ENCODE data around the gene IGSF9B. TPM values are rescaled to one million over a fixed set of nuclear protein-coding genes. Genes with fewer than 3 reads are reported as not detected.

The IGSF9B gene
- total RNA-seq, 1 experiment from 2014 or later: 0.96 TPM

DNA sequence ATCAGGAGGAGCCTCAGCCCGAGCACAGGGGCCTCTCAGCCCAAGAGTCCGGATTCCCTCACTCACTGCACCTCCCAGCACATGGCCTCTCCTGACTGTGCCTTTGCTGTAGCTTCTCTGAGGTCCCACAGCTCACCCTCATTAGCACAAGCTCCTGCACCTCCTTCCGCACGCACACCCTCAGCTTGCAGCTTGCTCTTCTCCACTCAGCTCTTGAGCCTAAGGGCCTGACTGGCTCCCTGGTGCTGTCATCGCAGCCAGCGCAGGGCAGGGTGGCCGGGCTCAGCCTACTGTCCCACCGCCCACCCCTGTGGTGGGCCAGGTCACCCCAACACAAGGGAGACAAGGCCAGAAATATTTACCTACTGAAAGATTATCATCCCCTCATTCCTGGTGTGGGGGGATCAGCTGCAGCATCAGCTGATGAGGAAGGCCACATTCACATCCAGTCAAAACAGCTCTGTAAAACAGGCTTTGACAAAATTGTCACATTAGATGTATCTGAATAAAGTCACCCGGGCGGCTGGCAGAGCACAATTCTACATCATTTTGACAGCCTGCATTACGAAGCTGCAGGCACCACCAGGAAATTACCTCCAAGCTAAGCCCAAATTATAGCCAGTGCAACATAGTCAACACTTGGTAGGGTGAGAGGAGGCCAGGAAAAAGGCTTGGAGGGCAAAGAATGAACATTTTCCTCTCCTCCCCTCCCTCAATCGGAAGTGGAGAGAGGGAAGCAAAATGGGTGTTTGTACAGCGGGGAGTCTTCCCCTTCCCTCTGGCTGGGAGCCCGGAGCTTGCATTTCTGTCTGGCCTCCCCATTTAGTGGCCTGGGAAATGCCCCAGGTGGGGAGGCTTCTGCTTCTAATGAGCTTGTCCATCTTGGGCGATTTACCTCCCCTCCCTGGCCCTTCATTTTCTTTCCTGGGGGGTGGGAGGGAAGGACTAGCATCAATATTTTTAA lies 29.5 kb upstream of the IGSF9B start:
- no peak for DNase-seq (ENCODE audit: low read depth)

DNA sequence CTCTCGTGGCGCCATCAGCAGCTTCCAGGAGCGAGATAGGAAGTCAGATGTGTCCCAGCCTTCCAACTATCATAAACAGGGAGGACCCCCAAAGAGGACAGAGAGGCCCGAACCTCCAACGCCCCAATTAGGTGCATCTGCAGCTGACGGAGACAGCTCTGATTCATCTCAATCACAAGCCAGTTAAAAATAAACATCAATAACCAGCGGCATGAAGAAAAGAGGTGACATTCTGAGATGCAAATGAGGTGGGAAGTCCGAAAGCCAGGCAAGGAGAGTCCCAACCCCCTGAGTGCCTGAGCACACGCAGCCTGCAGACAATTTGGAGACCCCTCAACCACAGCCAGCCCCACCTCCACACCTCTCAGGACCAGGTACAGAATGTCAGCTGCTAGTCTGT lies 28.1 kb upstream of the IGSF9B start:
- no peak for DNase-seq (ENCODE audit: low read depth)

DNA sequence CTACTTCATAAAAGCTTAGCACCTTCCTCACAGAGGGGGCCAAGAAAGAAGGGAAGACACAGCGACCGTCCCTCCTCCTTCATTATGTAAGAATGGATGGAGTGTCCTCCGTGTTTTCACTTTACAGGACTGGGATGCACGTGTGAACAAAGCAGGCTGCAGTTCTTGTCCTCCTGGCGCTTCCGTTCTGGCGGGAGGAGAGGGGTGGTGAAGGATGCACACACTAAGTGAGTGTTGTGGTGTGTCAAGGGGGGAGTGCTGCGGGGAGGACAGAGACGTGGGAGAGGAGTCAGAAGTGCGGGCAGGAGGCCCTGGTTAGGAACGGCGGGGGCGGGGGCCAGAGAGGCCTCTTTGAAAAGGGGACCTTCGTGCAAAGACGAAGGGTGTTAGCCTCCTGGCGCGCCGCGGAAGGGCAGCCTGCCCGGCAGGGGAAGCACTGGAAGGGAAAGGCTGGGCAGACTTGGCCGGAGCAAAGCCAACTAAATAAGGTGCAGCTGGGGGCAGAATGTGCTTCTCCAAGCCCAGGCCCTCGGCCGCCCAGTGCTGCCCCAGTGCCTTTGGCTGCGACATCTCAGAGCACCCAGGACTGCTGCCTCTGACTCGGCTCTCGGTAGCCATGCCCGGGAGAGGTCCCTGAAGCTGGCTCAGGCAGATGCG lies 27.0 kb upstream of the IGSF9B start:
- no peak for DNase-seq (ENCODE audit: low read depth)

DNA sequence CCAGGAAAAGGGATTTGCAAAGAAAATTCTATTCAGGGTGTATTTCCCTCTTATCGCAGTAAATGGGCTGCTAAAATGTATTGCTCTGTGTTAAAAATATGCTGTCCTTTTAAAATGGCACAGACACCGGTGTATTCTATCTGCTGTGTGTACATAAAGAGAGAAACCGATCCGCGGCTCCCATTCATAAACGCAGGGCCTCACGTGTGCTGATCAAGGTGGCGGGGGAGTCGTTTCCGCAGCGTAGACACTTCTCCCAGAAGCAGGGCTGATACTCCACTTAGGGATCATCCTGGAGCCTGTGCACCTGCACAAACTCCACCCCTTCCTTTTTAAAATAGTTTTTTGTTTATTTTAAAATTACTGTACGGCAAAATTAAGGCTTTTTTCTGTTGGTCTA lies 26.1 kb upstream of the IGSF9B start:
- no peak for DNase-seq (ENCODE audit: low read depth)

DNA sequence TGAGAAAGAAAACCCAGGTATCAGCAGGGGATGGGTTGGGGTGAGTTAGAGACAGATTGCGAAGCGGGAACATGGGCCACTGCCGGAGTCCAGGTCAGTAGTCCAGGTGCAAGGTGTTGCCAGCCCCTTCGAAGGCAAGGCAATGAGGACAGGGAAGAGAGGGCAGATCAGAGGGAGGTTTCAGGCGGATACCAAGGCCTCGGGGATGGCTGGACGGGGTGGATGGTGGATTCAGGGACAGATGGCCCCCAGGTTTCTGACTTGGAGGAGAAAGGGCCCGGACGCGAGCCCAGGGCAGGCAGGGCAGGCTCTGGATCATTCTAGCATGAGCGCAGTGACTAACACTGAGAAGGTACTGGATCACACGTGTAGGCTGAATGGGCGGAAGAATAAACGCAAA lies 25.4 kb upstream of the IGSF9B start:
- no peak for DNase-seq (ENCODE audit: low read depth)

DNA sequence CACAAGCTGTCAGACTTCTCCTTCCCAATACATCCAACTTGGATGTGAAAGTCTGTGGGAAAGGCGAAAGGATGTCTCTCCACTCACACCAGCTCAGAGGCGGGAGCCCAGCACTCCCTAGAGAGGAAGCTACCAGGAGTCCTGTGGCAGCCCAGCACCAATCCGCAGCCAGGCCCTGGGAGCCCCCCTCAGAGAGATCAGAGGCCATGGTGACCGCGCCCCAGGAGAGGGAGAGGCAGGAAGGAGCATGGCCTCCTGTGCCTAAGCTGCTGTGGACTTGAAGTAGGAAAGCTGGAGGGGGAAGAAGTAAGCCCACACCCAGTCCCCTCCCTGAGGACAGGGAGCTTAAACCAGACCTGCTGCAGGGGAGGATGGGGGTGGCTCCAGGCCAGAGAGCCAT lies 24.4 kb upstream of the IGSF9B start:
- DNase-seq (ENCODE audit: low read depth): no peak

DNA sequence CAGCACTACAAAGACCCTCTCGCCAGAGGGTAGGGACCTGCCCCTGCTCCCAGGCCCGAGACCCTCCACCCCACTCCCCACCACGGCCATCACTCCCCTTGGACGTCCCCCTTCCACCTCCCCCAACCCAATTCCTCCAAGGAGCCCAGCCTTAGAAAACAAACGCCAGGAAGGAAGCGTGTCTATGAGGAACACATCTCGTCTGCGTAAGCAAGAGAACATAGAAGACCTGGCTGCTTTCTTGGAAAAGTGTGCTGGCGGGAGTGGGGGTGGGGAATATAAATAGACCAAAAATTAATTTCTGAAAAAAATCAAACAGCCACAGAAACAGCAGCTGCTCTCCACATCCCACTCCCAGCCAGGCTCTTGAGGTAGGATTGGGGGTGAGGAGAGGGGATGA lies 23.9 kb upstream of the IGSF9B start:
- no peak for DNase-seq (ENCODE audit: low read depth)

DNA sequence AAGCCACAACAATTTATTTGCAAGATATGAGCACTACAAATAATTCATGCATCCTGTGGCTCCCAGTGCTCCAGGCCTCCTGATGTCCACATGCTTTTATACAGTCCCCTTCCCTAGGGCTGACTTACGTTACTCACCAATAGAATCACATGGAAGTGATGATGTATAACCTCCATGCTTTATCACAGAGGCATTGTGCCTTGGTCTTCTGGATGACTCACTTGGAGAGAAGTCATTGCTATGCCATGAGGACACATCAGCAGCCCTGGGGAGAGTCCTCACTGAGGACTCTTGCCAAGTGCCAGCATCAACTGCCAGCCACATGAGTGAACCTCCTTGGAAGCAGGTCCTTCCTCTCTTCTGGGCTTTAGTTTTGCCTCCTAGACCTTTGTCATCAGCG lies 22.0 kb upstream of the IGSF9B start:
- peak; percentile 34 for DNase-seq (ENCODE audit: low read depth)

DNA sequence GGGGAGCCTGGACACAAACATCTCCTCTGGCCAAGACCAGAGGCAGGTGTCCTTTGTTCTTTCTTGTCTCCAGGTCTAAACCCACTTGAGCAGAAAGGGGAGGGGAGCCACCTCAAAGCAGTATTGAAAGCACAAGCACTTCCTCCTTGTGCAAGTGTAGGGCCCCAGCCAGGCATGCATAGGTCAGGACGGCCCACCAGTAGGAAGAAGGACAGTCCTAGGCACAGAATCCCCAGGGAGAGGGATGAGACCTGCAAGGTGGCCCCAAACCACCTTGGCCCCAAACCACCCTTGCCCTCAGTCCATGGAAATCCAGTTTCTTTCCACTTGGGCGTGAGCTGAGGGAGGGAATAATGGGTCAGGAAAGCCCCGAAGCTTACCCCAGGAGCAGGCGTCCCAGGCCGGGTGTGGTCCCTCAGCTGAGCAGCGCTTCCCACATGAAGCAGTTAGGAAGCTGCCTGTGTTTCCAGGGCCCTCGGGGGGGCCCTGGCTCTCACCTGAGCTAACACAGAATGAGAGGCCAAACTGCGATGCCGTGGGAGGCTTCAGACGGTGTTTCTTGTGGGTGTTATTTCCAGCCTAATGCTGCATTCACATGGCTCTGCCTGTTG lies 20.4 kb upstream of the IGSF9B start:
- DNase-seq (ENCODE audit: low read depth): no peak

DNA sequence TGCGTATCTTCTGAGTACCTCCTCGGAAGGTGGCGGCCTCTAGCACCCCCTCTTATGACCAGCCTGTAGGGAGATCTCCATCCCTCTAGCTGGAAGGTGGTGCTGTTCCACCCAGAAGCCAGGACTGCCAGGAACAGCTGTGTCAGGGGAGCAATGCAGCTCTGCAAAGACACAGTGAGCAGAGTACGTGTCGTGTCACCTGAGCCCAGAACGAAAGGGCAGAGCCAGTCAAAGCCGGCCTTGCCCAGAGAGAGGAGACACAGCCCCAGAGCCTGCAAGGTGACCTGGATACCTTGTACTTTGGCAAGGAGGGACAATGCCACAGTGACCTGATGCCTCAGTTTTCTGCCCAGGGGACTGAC lies 18.7 kb upstream of the IGSF9B start:
- no peak for DNase-seq (ENCODE audit: low read depth)

DNA sequence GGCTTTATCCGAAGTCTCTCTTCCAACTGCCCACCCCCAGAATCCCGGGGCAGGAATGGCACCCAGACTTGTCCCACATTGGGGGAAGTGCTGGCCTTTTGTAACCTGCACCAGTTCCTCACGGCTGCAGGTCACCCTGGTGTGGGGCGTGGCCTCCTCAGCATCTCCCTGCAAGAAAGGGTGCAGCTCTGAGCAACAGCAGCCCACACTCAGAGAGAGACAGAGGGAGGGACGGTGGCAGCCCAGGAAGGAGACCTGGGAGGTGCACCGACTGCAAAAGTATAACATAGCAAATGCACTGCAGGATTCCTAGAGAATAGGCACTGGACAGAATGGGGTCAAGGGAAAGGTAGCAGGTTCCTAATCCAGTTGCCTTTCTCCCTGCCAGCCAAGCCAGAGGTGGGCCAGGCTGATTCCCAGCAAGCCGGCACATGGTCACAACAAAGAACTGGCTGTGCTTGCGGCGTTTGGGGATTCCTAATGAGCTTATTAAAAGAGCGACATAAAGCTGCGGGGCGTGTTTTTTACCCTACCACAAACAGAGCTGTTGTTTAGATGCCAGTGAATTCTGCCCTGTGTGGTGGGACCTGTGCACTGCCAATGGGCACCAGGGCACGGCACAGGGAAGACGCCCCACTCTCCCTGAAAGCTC lies 18.2 kb upstream of the IGSF9B start:
- no peak for DNase-seq (ENCODE audit: low read depth)

DNA sequence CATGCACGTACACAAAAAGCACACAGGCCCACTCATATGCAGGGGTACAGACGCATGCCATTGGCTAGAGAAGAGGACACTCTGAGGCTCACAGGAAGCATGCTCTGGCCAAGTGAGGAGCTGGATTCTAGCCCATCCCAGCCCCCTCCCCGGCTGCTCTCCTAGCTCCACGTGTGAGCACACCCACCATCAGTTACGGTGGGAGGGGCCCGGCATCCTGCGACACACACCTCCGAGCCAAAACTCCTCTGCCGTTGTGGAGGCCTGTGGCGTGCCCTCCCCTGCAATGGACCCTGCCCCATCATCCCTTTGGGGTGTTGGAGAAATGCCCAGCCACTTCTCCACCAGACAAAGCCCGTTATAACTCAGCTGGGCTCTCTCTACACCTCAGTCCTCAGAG lies 15.1 kb upstream of the IGSF9B start:
- DNase-seq (ENCODE audit: low read depth): no peak

DNA sequence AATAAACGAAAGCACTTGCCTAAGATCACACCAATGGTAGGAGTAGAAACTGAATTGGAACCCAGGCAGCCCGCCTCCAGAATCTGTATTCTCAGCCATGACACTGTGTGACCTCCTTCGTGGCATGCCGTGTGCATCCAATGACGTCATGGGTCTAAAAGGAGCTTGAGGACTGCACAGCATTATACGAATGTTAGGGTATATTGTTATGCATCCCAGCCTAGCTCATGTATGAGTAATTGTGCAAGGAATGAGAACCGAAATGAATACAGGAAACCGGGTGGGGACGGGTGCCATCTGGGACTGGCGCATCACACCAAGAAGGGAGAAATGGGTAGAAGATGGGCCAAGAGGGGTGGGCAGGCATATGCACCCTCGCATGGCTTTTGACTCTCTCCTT lies 12.3 kb upstream of the IGSF9B start:
- no peak for DNase-seq (ENCODE audit: low read depth)

DNA sequence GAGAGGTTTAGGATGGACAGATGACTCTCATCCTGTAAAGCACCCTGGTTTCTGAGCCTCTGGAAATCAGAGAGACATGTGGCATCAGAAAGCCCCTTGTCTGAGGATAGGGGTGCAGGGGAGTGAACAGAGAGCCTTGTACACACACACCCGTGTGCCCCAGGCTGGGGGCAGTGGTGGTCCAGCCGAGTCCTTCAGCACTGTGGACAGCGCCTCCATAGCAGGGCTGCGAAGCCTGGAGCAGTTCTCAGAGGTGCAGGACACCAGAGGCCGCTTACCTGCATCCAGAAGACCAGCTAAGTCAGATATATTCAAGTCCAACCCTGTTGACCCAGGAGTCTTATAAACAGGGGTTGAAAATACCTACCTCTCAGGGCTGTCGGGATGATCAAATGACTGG lies 11.5 kb upstream of the IGSF9B start:
- no peak for DNase-seq (ENCODE audit: low read depth)

DNA sequence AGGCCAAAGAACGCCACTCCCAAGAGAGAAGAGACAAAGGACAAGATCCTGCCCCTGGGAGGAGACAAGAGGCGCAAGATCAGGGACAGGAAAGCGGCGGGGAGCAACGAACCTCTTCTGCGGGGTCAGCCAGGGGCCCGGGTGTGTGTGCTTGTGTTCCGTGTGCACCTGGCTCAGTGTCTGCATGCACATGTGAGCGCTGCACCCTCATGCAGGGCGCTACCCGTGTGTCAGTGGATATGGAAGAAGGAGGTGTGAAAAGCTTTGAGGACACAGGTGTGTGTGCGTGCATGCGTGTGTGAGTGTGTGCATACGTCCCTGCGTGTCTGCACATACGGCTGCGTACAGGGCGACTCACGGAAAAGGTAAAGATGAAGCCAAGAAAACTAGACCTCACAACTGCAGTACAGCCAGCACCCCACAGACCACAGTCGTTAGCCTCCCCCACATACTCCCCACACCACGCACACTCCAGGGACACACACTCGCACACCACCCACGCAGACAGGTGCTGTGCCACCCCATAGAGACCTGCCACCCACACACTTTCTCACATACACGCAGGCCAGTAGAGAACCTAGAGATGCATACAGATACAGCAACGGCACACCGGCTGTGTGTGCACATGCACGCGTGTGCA lies 11.0 kb upstream of the IGSF9B start:
- DNase-seq (ENCODE audit: low read depth): no peak

DNA sequence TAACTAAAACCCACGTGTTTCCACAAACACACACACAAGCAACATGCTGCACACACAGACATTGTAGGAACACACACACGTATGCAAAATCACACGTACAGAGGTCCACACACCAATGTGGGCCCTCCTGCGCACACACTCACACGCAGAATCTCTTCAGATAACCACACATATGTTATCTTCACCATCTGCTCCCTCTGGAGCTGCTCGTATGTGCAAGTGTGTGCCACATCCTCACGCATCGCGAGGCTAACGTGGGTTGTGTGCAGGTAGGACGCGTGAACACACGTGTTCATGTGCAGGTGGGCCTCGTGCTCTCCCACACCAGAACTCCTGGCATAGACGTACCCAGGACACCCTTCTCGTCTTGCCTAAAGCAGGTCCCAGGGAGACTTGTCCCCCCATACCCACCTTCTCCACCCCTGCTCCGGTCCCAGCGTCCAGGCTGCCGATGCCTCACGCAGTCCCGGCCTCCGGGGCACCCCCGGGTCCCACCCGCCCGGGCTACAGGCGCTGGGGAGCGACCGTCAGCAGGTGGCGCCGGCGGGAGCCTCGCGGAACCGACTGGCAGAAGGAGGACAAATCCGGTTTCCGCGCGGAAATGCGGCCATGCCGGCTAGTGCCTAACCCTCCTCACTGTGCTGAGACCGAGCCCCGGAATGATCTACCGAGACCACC lies 10.3 kb upstream of the IGSF9B start:
- no peak for DNase-seq (ENCODE audit: low read depth)

DNA sequence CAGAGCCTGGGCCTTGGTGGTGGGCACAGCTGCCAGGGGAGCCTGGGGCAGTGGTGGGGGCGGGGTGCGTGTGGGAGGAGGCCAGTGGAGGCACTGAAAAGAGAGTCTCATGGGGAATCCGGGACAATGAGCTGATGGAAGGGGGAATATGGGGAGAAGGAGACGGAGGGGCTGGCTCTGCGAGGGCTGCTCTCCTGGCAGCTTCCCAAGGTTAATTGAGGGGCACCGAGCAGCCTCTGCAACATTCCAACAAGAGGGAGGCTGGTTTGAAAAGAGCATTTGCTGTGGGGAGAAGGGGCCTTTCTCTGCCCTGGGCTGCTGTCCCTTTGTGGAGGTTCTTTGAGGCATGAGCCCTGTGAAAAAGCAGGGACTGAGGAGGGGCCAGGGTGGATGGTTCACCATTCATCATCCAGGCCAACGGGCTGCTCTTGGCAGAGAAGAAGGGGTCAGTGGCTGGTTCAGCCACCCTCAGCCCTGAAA lies 9.4 kb upstream of the IGSF9B start:
- DNase-seq (ENCODE audit: low read depth): no peak

DNA sequence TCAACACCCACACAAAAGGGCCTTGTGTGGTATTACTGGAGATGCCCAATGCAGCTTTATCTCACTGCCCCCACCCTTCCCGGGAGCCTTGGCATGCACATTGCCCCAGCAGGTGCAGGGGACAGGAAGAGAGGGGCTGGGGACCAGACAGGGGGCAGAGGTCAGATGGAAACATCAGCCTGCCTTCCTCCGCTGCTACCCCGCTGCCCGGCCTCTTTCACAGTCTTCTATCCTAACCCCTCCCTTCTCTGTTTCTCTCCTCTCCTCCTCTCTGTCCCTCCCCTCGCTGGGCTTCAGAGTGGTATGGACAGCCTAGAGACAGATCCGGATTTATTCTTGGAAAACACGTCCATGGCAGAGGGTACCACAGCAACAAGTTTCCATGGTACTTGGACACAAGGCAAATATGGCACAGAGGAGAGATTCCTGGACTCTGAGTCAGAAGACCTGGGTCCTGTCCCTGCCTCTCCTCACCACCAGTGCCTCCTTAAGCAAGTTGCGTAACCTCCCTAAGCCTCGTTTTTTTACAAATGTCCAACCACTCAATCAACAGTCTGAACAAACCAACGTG lies 8.3 kb upstream of the IGSF9B start:
- DNase-seq (ENCODE audit: low read depth): peak; percentile 73

DNA sequence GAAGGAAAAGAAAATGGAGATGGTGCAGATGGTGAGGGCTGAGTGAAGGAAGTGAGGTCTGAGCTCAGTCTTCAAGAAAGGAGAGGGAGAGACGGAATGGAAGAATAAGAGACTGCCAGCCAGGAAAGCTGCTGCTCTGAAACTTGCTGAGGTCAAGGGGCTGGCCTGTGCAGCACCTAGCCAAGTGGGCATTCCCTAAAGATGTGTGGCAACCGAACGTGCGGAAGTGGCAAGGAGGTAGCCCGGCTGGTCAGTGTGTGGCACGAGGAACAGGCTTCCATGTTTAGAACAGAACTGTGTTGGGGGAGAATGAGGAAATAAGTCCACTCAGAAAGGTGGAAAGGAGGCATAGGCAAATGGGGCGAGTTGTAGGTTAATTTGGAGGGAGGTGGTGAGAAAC lies 7.6 kb upstream of the IGSF9B start:
- DNase-seq (ENCODE audit: low read depth): no peak

DNA sequence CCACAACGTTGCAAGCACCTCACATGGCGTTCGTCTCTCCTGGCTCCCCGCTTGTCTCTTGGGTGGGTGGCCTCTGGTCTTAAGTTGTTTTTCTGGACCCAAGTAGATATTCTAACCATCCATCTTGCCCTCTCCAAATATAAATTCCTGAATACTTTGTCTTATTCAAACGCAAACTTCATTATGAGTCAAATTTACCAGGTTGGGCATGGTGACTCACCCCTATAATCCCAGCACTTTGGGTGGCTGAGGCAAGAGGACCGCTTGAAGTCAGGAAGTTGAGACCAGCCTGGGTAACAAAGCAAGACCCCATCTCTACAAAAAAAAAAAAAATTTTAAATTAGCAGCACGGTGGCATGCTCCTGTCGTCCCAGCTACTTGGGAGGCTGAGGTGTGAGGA lies 5.1 kb upstream of the IGSF9B start:
- no peak for DNase-seq (ENCODE audit: low read depth)

DNA sequence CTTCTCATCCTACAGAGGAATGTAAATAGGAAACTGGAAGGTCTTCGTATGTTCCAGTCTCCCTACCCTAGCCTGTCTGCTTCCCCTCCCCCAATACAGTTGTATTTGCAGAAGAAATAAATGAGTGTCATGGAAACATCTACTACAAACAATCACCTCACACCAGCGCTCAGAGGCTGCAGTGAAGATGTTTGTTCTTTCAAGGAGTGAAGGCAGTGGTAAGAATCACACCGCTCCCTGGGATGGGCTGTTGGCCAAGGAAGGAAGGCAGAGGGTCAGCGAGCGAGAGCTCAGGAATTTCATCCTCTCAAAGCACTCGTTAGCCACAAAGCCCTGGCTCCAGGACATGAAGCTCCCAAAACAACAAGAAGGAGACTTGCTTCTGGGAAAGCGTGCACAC lies 1.1 kb upstream of the IGSF9B start:
- DNase-seq (ENCODE audit: low read depth): no peak
